GM23338 (cell line): ENCODE results near the gene LYRM2.

Source experiments
- CREB1 ChIP-seq: fragments of 250-450 bp; sonication (Bioruptor Pico); IDR thresholded peaks from 2 replicates; pipeline ENCODE4 v1.5.0; 2020; ENCODE audit warnings: low read depth, mild to moderate bottlenecking, moderate library complexity
- CTCF ChIP-seq, 2 experiments: fragments of 200-600 bp in 1 of 2; sonication (generic) in 1 of 2; conservative IDR thresholded peaks; 2 replicates each; pipeline versions ENCODE4 v1.5.1 to v1.6.1; 2016 to 2017; ENCODE audit warnings: antibody characterized with exemption in 2 of 2, low read depth in 2 of 2, mild to moderate bottlenecking in 2 of 2, moderate library complexity in 1 of 2
- EZH2 ChIP-seq: fragments of 200-600 bp; sonication (generic); IDR thresholded peaks from one replicate; pipeline ENCODE4 v1.8.0; 2017; ENCODE audit warnings: antibody characterized with exemption, mild to moderate bottlenecking, low read depth; ENCODE audit not compliant: unreplicated experiment
- EZH2phosphoT487 ChIP-seq: fragments of 200-600 bp; sonication (generic); IDR thresholded peaks from one replicate; pipeline ENCODE4 v1.8.1; 2018; ENCODE audit warnings: antibody characterized with exemption; ENCODE audit not compliant: unreplicated experiment
- JUNB ChIP-seq: IDR thresholded peaks from one replicate; pipeline ENCODE4 v1.6.1; 2016; ENCODE audit warnings: antibody characterized with exemption; ENCODE audit not compliant: unreplicated experiment
- POLR2AphosphoS5 ChIP-seq: IDR thresholded peaks from 2 replicates; pipeline ENCODE4 v1.6.1; 2016; ENCODE audit warnings: antibody characterized with exemption, low read depth
- REST ChIP-seq: IDR thresholded peaks from one replicate; pipeline ENCODE4 v1.6.1; 2018; ENCODE audit warnings: antibody characterized with exemption; ENCODE audit not compliant: unreplicated experiment
- ZNF114 ChIP-seq: fragments of 250-450 bp; sonication (Bioruptor Pico); IDR thresholded peaks from 2 replicates; pipeline ENCODE4 v1.5.0; 2020; ENCODE audit warnings: mild to moderate bottlenecking, moderate library complexity
- ZNF462 ChIP-seq: fragments of 250-450 bp; sonication (Bioruptor Pico); IDR thresholded peaks from 2 replicates; pipeline ENCODE4 v1.5.0; 2020; ENCODE audit warnings: mild to moderate bottlenecking, moderate library complexity

GRCh38 chr6:89662659-89663223 lies 24.2 kb upstream of the LYRM2 start:
- TF ChIP-seq CTCF (conservative IDR thresholded peaks at IDR 0.05; ENCODE audit: low read depth in 2 of 2) (no peak), POLR2AphosphoS5 (no peak), EZH2phosphoT487 (no peak), REST (no peak), EZH2 (no peak), JUNB (no peak), ZNF462 (no peak), CREB1 (CRISPR knock-in tag) (no peak), ZNF114 (no peak)
